HG03469 (cell line): Measurements from ENCODE around the gene FAM9C.
"Not testable (repeated sequence)": the region's sequence is repeated elsewhere in the genome, so short reads cannot be mapped to it uniquely, and the experiment has no call there.

Experiments
- ATAC-seq: cut with Tn5 transposase; IDR thresholded peaks from one replicate; pipeline ENCODE4 v1.9.1; 2021; ENCODE audit warnings: mild to moderate bottlenecking, moderate library complexity, moderate number of reproducible peaks; ENCODE audit not compliant: unreplicated experiment

The FAM9C gene

GRCh38 chrX:13076176-13076961 lies 31.9 kb upstream of the FAM9C start:
- no peak for ATAC-seq

GRCh38 chrX:13074297-13075262 lies 30.2 kb upstream of the FAM9C start:
- peak; percentile 83 for ATAC-seq

- ATAC-seq, result no peak
These were observed 25.5 kb upstream of the FAM9C start for GRCh38 chrX:13069771-13070416.

- no peak for ATAC-seq
These were observed 24.2 kb upstream of the FAM9C start for GRCh38 chrX:13068651-13069050.

GRCh38 chrX:13067773-13068172 lies 23.4 kb upstream of the FAM9C start:
- no peak for ATAC-seq

- ATAC-seq, result no peak
These were observed 22.0 kb upstream of the FAM9C start for GRCh38 chrX:13066391-13066790.

- ATAC-seq, result no peak
These were observed 20.3 kb upstream of the FAM9C start for GRCh38 chrX:13064599-13065143.

- ATAC-seq, result not testable (repeated sequence)
These were observed 18.7 kb upstream of the FAM9C start for GRCh38 chrX:13063124-13063523.

GRCh38 chrX:13062331-13062730 lies 17.9 kb upstream of the FAM9C start:
- not testable (repeated sequence) for ATAC-seq

- not testable (repeated sequence) for ATAC-seq
These were observed 16.8 kb upstream of the FAM9C start for GRCh38 chrX:13061215-13061708.

GRCh38 chrX:13059637-13060499 lies 15.4 kb upstream of the FAM9C start:
- ATAC-seq, result no peak

- ATAC-seq, result no peak
These were observed 11.1 kb upstream of the FAM9C start for GRCh38 chrX:13055486-13055885.

GRCh38 chrX:13053171-13053570 lies 8.8 kb upstream of the FAM9C start:
- no peak for ATAC-seq

- ATAC-seq, result peak; percentile 45
These were observed 7.2 kb upstream of the FAM9C start for GRCh38 chrX:13051529-13052172.

- ATAC-seq, result no peak
These were observed 6.7 kb upstream of the FAM9C start for GRCh38 chrX:13051167-13051528.

- ATAC-seq, result no peak
These were observed 5.7 kb upstream of the FAM9C start for GRCh38 chrX:13050151-13050550.

GRCh38 chrX:13048280-13048679 lies 3.9 kb upstream of the FAM9C start:
- ATAC-seq, result no peak

- ATAC-seq, result no peak
These were observed 3.3 kb upstream of the FAM9C start for GRCh38 chrX:13047759-13048158.

- ATAC-seq, result no peak
These were observed 1.9 kb upstream of the FAM9C start for GRCh38 chrX:13046141-13046855.
